ENCODE measurements around the gene GPR132. TPM values are rescaled to one million over a fixed set of nuclear protein-coding genes. Genes with fewer than 3 reads are reported as not detected.
"Not testable (repeated sequence)": the region's sequence is repeated elsewhere in the genome, so short reads cannot be mapped to it uniquely, and the experiment has no call there.

Gene GPR132
- total and polyA plus RNA-seq, 8 donors: 0.61 to 10.4 (median 1.4) TPM

DNA sequence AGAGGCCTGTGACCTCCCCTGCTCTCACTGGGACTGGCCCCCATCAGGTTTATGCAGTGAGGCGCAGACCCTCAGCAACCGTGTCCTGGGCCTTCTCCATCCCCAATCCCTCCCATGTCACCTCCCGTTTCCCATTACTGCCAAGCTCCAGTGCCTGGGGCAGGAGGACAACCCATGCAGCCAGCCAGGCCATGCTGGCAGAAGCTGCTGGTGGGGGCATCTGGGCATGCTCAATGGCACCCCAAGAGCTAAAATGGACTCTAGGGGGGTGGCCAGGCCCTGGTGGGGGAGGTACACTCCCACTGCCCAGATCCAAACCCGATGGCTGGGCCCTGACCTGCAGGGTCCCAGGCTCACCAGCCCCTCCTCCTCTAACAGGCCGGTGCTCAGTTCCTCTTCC lies 20.5 kb upstream of the GPR132 start:
- Histone ChIP-seq H3K4me3 (no peak overlapping the region), H3K9me3 (no peaks in the 10 kb centered on the region), H3K27me3 (peaks cover 0 to 36% of the 10 kb centered on the region in 2 donors), H3K36me3 (no peaks in the 10 kb centered on the region), H3K27ac (no peak overlapping the region), H3K4me1 (peaks cover 14 to 47% of the 10 kb centered on the region in 2 donors)
- intact Hi-C loops (cut with DNase I): no loop called here
- no peak for ATAC-seq
- DNase-seq: no peak
- TF ChIP-seq, protein P1, sequence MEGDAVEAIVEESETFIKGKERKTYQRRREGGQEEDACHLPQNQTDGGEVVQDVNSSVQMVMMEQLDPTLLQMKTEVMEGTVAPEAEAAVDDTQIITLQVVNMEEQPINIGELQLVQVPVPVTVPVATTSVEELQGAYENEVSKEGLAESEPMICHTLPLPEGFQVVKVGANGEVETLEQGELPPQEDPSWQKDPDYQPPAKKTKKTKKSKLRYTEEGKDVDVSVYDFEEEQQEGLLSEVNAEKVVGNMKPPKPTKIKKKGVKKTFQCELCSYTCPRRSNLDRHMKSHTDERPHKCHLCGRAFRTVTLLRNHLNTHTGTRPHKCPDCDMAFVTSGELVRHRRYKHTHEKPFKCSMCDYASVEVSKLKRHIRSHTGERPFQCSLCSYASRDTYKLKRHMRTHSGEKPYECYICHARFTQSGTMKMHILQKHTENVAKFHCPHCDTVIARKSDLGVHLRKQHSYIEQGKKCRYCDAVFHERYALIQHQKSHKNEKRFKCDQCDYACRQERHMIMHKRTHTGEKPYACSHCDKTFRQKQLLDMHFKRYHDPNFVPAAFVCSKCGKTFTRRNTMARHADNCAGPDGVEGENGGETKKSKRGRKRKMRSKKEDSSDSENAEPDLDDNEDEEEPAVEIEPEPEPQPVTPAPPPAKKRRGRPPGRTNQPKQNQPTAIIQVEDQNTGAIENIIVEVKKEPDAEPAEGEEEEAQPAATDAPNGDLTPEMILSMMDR (IDR thresholded peaks at IDR 0.05): no peak

DNA sequence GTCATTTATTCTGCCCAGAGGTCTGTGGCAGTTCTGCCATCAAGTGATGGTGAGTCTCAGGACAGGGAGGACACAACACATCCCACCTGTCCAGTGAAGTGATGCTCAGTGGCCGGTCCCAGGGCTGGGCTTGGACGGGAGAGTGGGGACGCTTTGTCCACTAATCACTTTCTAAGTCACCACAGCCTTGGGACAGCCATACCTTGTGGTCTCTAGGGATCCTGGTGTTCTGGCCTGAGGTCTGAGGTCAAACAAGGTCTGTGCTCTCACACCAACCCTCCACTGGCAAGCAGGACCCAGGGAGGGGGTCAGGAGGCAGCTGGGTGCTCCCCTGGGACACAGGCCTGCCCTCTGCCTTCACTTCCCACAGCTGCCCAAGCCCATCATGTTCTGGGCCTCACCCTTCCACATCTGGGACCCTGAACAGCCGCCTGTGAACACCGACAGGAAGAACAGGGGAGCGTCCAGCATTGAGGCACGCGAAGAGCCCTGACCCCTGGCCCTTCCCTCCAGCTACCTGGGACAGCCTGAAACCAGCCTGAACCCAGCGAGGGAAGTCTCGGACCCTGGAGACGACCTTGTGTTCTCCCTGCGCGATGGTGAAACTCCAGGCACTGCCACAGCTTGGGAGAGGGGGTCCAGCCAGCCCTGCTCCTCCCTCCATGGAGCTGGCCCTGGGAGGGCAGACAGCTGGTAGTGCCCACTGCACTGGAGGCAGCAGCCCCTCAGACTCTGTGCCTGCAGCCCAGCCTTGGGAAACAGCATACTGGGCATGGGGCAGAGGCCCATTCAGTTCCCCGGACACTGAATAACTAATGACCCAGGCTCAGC lies 19.7 kb upstream of the GPR132 start:
- H3K36me3 ChIP-seq: no peaks in the 10 kb centered on the region
- intact Hi-C loops (cut with DNase I): no loop called here
- H3K4me1 ChIP-seq: peaks cover 12 to 39% of the 10 kb centered on the region in 2 donors
- H3K4me3 ChIP-seq: no peak overlapping the region
- ATAC-seq (no peak), DNase-seq (no peak)
- peaks cover 0 to 34% of the 10 kb centered on the region in 2 donors for H3K27me3 ChIP-seq
- H3K27ac ChIP-seq: no peak overlapping the region
- H3K9me3 ChIP-seq: no peaks in the 10 kb centered on the region
- TF ChIP-seq, protein P1 (IDR thresholded peaks at IDR 0.05): no peak

DNA sequence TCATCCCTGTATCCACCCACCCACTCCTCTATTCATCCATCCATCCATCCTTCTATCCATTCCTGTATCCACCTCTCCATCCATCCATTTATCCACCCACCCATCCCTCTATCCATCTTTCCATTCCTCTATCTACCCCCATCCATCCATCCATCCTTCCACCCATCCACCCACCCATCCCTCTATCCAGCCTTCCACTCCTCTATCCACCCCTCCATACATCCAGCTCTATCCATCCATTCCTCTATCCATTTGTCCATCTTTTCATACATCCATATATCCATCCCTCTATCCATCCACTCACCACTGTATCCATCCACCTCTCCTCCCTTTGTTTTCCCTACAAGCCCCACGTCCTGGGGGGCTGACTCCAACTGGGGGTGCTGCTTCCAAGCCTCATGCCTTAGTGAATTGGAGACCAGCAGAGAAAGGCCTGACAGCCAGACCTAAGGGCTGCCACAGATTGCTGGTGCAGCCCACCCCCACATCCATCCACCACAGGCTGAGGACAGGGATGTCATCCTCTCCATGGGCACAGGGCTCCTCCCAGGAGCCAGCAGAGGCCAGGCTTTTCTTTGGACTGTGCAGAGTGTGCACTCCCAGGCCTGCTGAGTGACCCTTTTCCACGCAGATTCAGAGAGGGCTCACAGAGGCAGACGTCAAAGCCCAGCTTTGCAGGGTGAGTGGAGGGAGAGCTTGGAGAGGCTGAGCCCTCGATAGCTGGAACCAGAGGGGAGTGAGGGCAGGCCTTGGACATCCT lies 18.9 kb upstream of the GPR132 start:
- intact Hi-C loops (cut with DNase I): no loop called here

DNA sequence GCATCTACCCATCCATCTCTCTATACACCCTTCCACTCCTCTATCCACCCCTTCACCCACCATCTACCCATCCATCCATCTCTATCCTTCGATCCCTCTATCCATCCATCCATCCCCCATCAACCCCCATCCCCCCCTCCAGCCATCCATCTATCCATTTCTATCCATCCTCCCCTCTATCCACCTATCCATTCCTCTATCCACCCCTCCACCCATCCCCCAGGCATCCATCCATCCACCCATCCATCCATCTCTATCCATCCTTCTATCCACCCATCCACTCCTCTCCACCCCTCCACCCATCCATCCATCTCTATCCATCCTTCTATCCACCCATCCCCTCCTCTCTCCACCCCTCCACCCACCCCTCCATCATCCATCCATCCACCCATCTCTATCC lies 17.5 kb upstream of the GPR132 start:
- Histone ChIP-seq H3K36me3 (no peaks in the 10 kb centered on the region), H3K27me3 (peaks cover 0 to 14% of the 10 kb centered on the region in 2 donors), H3K4me3 (no peak overlapping the region), H3K9me3 (no peaks in the 10 kb centered on the region), H3K4me1 (peaks cover 5 to 19% of the 10 kb centered on the region in 2 donors), H3K27ac (no peak overlapping the region)
- intact Hi-C loops (cut with DNase I): no loop called here
- TF ChIP-seq, protein P1 (IDR thresholded peaks at IDR 0.05): no peak
- no peak for ATAC-seq
- no peak for DNase-seq

More for the DNA sequence above, 18.9 kb upstream of the GPR132 start:
- TF ChIP-seq, protein P1 (IDR thresholded peaks at IDR 0.05): no peak
- H3K36me3 ChIP-seq: no peaks in the 10 kb centered on the region
- H3K27ac ChIP-seq: no peak overlapping the region
- no peaks in the 10 kb centered on the region for H3K9me3 ChIP-seq
- H3K4me3 ChIP-seq: no peak overlapping the region
- DNase-seq (no peak), ATAC-seq (no peak)
- H3K27me3 ChIP-seq: peaks cover 0 to 28% of the 10 kb centered on the region in 2 donors
- peaks cover 12 to 33% of the 10 kb centered on the region in 2 donors for H3K4me1 ChIP-seq

DNA sequence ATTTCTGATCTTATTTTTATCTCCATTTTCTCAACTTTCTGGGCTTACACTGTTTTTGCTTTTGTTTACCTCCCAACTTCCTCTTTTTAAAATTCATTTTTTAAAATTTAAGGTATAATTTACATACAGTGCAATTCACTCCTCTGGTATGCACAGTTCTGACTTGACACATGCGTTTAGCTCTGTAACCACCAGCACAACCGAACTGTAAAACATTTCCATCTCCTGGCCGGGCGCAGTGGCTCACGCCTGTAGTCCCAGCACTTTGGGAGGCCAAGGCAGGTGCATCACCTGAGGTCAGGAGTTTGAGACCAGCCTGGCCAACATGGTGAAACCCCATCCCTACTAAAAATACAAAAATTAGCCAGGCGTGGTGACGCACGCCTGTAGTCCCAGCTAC lies 16.2 kb upstream of the GPR132 start:
- DNase-seq; intact Hi-C loops (cut with DNase I); H3K27ac ChIP-seq: not testable (repeated sequence)

More for the DNA sequence above, 16.2 kb upstream of the GPR132 start:
- not testable (repeated sequence) for H3K9me3 ChIP-seq, H3K4me3 ChIP-seq, H3K36me3 ChIP-seq, ATAC-seq, H3K27me3 ChIP-seq
- peaks cover 2 to 13% of the 10 kb centered on the region in 2 donors for H3K4me1 ChIP-seq

Measured in left lung (tissue), 10 donors.